Measurements from ENCODE around the gene RPS3A.
"Not testable (repeated sequence)": the region's sequence is repeated elsewhere in the genome, so short reads cannot be mapped to it uniquely, and the experiment has no call there.

RPS3A gene

DNA sequence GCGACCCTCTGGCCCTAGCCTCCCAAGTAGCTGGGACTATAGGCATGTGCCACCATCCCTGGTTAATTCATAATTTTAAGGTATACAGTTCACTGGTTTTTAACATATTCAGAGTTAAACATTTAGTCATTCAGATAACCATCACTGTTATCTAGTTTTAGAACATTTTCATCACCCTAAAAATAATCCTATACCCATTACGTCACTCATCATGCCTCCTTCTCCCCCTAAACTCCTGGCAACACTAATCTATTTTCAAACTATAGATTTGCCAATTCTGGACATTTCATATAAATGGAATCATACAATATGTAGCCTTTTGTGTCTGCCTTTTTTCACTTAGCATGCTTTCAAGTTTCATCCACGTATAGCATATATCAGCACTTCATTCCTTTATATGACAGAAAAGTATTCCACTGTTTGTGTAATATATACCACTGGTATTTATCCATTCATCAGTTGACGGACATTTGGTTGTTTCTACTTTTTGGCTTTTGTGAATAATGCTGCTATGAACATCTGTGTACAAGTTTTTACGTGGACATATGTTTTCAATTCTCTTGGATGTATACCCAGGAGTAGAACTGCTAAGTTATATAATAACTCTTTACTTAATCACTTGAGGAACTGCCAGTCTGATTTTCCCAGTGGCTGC lies 32.0 kb upstream of the RPS3A start:
- Histone ChIP-seq H3K4me3 (replicated peaks; ENCODE audit: insufficient read depth, low read length) (no peak overlapping the region), H3K27ac (replicated peaks) (no peak overlapping the region), H3K27me3 (ENCODE audit: insufficient read depth, poor library complexity, severe bottlenecking) (peaks cover 2% of the 10 kb centered on the region)
- no peak for DNase-seq (ENCODE audit: low read depth in 1 of 2, low spot score in 1 of 2)
- TF ChIP-seq GABPA (IDR thresholded peaks at IDR 0.05; ENCODE audit: low read depth): no peak
- TF ChIP-seq SPI1 (IDR thresholded peaks at IDR 0.05; ENCODE audit: borderline replicate concordance, low read depth): no peak
- TF ChIP-seq, protein P1, sequence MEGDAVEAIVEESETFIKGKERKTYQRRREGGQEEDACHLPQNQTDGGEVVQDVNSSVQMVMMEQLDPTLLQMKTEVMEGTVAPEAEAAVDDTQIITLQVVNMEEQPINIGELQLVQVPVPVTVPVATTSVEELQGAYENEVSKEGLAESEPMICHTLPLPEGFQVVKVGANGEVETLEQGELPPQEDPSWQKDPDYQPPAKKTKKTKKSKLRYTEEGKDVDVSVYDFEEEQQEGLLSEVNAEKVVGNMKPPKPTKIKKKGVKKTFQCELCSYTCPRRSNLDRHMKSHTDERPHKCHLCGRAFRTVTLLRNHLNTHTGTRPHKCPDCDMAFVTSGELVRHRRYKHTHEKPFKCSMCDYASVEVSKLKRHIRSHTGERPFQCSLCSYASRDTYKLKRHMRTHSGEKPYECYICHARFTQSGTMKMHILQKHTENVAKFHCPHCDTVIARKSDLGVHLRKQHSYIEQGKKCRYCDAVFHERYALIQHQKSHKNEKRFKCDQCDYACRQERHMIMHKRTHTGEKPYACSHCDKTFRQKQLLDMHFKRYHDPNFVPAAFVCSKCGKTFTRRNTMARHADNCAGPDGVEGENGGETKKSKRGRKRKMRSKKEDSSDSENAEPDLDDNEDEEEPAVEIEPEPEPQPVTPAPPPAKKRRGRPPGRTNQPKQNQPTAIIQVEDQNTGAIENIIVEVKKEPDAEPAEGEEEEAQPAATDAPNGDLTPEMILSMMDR (IDR thresholded peaks at IDR 0.05; ENCODE audit: insufficient read depth, low read length): no peak
- TF ChIP-seq, protein P2, sequence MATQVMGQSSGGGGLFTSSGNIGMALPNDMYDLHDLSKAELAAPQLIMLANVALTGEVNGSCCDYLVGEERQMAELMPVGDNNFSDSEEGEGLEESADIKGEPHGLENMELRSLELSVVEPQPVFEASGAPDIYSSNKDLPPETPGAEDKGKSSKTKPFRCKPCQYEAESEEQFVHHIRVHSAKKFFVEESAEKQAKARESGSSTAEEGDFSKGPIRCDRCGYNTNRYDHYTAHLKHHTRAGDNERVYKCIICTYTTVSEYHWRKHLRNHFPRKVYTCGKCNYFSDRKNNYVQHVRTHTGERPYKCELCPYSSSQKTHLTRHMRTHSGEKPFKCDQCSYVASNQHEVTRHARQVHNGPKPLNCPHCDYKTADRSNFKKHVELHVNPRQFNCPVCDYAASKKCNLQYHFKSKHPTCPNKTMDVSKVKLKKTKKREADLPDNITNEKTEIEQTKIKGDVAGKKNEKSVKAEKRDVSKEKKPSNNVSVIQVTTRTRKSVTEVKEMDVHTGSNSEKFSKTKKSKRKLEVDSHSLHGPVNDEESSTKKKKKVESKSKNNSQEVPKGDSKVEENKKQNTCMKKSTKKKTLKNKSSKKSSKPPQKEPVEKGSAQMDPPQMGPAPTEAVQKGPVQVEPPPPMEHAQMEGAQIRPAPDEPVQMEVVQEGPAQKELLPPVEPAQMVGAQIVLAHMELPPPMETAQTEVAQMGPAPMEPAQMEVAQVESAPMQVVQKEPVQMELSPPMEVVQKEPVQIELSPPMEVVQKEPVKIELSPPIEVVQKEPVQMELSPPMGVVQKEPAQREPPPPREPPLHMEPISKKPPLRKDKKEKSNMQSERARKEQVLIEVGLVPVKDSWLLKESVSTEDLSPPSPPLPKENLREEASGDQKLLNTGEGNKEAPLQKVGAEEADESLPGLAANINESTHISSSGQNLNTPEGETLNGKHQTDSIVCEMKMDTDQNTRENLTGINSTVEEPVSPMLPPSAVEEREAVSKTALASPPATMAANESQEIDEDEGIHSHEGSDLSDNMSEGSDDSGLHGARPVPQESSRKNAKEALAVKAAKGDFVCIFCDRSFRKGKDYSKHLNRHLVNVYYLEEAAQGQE (IDR thresholded peaks at IDR 0.05; ENCODE audit: insufficient replicate concordance, low read depth): no peak
- no peak for TF ChIP-seq POLR2AphosphoS5 (IDR thresholded peaks at IDR 0.05; ENCODE audit: low read depth)

GRCh38 chr4:151074416-151074916 lies 25.0 kb upstream of the RPS3A start:
- H3K4me3 ChIP-seq (replicated peaks; ENCODE audit: insufficient read depth, low read length): no peak overlapping the region
- no peaks in the 10 kb centered on the region for H3K27me3 ChIP-seq (ENCODE audit: insufficient read depth, poor library complexity, severe bottlenecking)
- TF ChIP-seq, protein P2 (IDR thresholded peaks at IDR 0.05; ENCODE audit: insufficient replicate concordance, low read depth): no peak
- TF ChIP-seq POLR2AphosphoS5 (IDR thresholded peaks at IDR 0.05; ENCODE audit: low read depth) (no peak), GABPA (IDR thresholded peaks at IDR 0.05; ENCODE audit: low read depth) (no peak), SPI1 (IDR thresholded peaks at IDR 0.05; ENCODE audit: borderline replicate concordance, low read depth) (no peak)
- TF ChIP-seq, protein P1 (IDR thresholded peaks at IDR 0.05; ENCODE audit: insufficient read depth, low read length): no peak
- no peak overlapping the region for H3K27ac ChIP-seq (replicated peaks)
- no peak for DNase-seq (ENCODE audit: low read depth in 1 of 2, low spot score in 1 of 2)

DNA sequence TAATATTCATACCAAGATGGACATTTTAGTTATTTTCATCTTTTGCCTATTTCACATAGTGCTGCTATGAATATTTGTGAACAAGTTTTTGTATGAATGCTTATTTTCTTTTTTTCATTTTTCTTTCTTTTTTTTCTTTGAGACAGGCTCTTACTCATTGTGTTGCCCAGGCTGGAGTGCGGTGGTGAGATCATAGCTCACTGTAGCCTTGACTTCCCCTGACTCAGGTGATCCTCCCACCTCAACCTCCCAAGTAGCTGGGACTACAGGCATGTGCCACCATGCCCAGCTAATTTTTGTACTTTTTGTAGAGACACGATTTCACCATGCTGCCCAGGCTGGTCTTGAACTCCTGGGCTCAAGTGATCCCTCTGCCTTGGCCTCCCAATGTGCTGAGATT lies 21.4 kb upstream of the RPS3A start:
- not testable (repeated sequence) for H3K27ac ChIP-seq (replicated peaks); H3K27me3 ChIP-seq (ENCODE audit: insufficient read depth, poor library complexity, severe bottlenecking); H3K4me3 ChIP-seq (replicated peaks; ENCODE audit: insufficient read depth, low read length); DNase-seq (ENCODE audit: low read depth in 1 of 2, low spot score in 1 of 2)

GRCh38 chr4:151087467-151087866 lies 12.0 kb upstream of the RPS3A start:
- Histone ChIP-seq H3K27me3 (ENCODE audit: insufficient read depth, poor library complexity, severe bottlenecking) (no peaks in the 10 kb centered on the region), H3K27ac (replicated peaks) (no peak overlapping the region), H3K4me3 (replicated peaks; ENCODE audit: insufficient read depth, low read length) (no peak overlapping the region)
- DNase-seq (ENCODE audit: low read depth in 1 of 2, low spot score in 1 of 2): no peak
- TF ChIP-seq, protein P2 (IDR thresholded peaks at IDR 0.05; ENCODE audit: insufficient replicate concordance, low read depth): no peak
- no peak for TF ChIP-seq POLR2AphosphoS5 (IDR thresholded peaks at IDR 0.05; ENCODE audit: low read depth)
- no peak for TF ChIP-seq GABPA (IDR thresholded peaks at IDR 0.05; ENCODE audit: low read depth)
- TF ChIP-seq SPI1 (IDR thresholded peaks at IDR 0.05; ENCODE audit: borderline replicate concordance, low read depth): no peak
- TF ChIP-seq, protein P1 (IDR thresholded peaks at IDR 0.05; ENCODE audit: insufficient read depth, low read length): no peak

Measured in HL-60 (cell line).